Activated CD8-positive, alpha-beta memory T cell treated with anti-CD3 and anti-CD28 coated beads, Interleukin-2, amount 50 U/mL, for 24 hours (primary cell): Measurements from ENCODE around the gene NBPF10.
"Not testable (repeated sequence)": the region's sequence is repeated elsewhere in the genome, so short reads cannot be mapped to it uniquely, and the experiment has no call there.

Experiments used
- DNase-seq: peaks from one replicate; pipeline ENCODE4 v3.0.0-alpha.2; 2020; ENCODE audit errors: extremely low read depth

NBPF10 gene, protein sequence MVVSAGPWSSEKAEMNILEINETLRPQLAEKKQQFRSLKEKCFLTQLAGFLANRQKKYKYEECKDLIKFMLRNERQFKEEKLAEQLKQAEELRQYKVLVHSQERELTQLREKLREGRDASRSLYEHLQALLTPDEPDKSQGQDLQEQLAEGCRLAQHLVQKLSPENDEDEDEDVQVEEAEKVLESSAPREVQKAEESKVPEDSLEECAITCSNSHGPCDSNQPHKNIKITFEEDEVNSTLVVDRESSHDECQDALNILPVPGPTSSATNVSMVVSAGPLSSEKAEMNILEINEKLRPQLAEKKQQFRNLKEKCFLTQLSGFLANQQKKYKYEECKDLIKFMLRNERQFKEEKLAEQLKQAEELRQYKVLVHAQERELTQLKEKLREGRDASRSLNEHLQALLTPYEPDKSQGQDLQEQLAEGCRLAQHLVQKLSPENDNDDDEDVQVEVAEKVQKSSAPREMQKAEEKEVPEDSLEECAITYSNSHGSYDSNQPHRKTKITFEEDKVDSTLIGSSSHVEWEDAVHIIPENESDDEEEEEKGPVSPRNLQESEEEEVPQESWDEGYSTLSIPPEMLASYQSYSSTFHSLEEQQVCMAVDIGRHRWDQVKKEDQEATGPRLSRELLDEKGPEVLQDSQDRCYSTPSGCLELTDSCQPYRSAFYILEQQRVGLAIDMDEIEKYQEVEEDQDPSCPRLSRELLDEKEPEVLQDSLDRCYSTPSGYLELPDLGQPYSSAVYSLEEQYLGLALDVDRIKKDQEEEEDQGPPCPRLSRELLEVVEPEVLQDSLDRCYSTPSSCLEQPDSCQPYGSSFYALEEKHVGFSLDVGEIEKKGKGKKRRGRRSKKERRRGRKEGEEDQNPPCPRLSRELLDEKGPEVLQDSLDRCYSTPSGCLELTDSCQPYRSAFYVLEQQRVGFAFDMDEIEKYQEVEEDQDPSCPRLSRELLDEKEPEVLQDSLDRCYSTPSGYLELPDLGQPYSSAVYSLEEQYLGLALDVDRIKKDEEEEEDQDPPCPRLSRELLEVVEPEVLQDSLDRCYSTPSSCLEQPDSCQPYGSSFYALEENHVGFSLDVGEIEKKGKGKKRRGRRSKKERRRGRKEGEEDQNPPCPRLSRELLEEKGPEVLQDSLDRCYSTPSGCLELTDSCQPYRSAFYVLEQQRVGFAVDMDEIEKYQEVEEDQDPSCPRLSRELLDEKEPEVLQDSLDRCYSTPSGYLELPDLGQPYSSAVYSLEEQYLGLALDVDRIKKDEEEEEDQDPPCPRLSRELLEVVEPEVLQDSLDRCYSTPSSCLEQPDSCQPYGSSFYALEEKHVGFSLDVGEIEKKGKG (N-terminal part only)

DNA sequence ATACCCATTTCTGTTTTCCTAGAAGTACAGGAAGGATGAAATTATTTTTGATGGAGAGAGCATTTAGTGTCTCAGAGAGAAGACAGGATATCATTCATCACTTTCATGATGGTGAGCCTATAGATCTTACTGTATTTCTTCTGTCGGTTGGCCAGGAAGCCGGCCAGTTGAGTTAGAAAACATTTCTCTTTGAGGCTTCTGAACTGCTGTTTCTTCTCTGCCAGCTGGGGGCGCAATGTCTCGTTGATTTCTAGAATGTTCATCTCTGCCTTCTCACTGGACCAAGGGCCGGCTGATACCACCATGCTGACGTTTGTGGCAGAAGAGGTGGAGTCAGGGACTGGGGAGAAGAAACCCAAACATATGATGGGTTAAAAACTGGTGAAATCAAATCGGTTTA lies at the start of gene NBPF10:
Gene NBPF10 (minus strand): TSS at position 340 of the 400 bp plus-strand sequence. CDS start 35 bp downstream, at position 305.
- not testable (repeated sequence) for DNase-seq

DNA sequence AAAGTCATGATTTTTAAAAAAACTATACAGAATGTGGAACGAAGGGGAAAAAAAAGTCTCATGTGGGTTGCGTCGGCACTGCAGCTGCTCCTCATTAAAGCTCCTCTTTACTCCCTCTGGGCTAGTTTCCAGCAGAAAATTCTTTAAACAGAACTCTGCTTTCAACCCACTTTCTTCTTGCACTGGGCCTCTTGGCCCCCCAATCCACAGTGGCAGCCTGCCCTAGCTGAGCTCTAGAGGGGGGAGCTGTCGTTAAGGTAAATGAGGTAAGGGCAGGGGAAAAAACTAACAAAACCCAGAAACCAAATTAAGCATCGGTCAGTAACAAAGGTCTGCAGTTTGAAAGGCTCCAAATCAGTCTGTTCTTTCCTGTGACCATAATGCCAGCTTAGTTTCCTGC lies 29.9 kb upstream of the NBPF10 start:
- not testable (repeated sequence) for DNase-seq

DNA sequence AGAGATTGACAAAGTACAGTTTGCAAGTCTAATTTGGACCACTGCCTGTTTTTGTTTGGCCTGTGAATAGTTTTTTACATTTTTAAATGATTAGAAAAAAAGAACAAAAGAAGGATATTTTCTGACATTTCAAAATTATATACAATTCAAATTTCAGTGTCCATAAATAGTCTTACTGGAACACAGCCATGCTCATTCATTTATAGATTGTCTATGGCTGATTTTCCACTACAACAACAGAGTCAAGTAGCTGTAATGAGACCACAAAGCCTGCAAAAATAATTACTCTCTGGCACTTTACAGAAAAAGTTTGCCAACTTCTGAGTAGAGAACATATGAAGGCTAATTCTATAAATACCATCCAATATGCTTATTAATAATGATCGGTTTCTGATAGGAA lies 23.1 kb upstream of the NBPF10 start:
- DNase-seq = not testable (repeated sequence)

DNA sequence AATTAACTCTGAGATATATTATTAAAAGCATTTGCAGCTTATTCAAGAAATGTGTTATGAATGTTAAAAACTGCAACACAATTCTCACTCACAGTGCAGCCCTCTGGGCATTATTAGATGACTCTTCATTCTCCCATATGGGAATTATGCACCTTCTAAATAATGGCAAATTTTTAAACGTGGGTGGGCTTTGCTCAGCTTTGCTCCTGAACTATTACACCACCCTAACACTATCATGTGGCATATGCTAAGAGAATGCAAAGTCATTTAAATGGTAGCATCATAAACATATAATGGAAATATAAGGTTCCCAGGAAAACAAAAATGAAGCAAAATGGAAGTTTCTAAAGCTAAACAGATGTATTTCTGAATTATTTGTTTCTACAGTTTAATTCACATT lies 22.7 kb upstream of the NBPF10 start:
- not testable (repeated sequence) for DNase-seq
